ENCODE measurements around the gene SPARC.

Gene SPARC

GRCh38 chr5:151611127-151611775, 75.5 kb downstream of the SPARC start:
- Histone ChIP-seq H3K4me1 (ENCODE audit: insufficient read depth, low read length, poor library complexity, severe bottlenecking) (peaks cover 12% of the 10 kb centered on the region), H3K9ac (ENCODE audit: low read depth, low read length, poor library complexity, severe bottlenecking) (no peak overlapping the region), H3K79me2 (ENCODE audit: insufficient read depth, low read length) (no peaks in the 10 kb centered on the region), H4K20me1 (ENCODE audit: insufficient read depth, low read length, poor library complexity, severe bottlenecking) (no peaks in the 10 kb centered on the region), H3K9me2 (replicated peaks; ENCODE audit: low read depth, low read length) (no peaks in the 10 kb centered on the region), H3F3A (ENCODE audit: low read depth) (no peaks in the 10 kb centered on the region), H3K4me3 (ENCODE audit: low read length, poor library complexity, severe bottlenecking) (no peak overlapping the region), H2AFZ (ENCODE audit: low read length) (no peak overlapping the region), H3K27me3 (ENCODE audit: insufficient read depth, low read length, poor library complexity, severe bottlenecking) (no peaks in the 10 kb centered on the region), H3K36me3 (ENCODE audit: insufficient read depth, low read length) (no peaks in the 10 kb centered on the region), H3K9me3 (ENCODE audit: insufficient read depth, low read depth, low read length) (no peaks in the 10 kb centered on the region), H3K4me2 (ENCODE audit: low read depth, low read length, poor library complexity, severe bottlenecking) (no peak overlapping the region)
- no peak for TF ChIP-seq CTCF (conservative IDR thresholded peaks at IDR 0.05; ENCODE audit: low read length)
- no peak for TF ChIP-seq EZH2phosphoT487 (IDR thresholded peaks at IDR 0.05; ENCODE audit: borderline replicate concordance)

All from Loucy (cell line).